Right lobe of liver (tissue), 6 donors: ENCODE results near the gene PNMA8C. TPM values are rescaled to one million over a fixed set of nuclear protein-coding genes. Genes with fewer than 3 reads are reported as not detected.

Experiments
- ATAC-seq, 4 donors: fragments of 200-7000 bp; cut with Tn5 transposase; one replicate each; pipeline ENCODE4 v1.9.1; 2020; ENCODE audit warnings: mild to moderate bottlenecking in 4 of 4, moderate library complexity in 4 of 4
- DNase-seq, 3 donors: peaks; one replicate each; pipeline ENCODE4 v3.0.0-alpha.2; 2020
- H3K27ac ChIP-seq, 3 donors: fragments of 200-600 bp; one replicate each; pipeline ENCODE4 v1.8.0; 2022
- H3K27me3 ChIP-seq, 2 donors: fragments of 200-600 bp; one replicate each; pipeline ENCODE4 v1.8.0; 2022
- H3K36me3 ChIP-seq, 4 donors: fragments of 200-600 bp; sonication (generic) in 1 of 4; one replicate each; pipeline versions ENCODE4 v1.5.1 to v1.8.0; 2017 to 2022; ENCODE audit warnings: control low read depth in 1 of 4
- H3K4me1 ChIP-seq, 4 donors: fragments of 200-600 bp; sonication (generic) in 1 of 4; one replicate each; pipeline versions ENCODE4 v1.5.1 to v1.8.0; 2017 to 2022; ENCODE audit warnings: control low read depth in 1 of 4
- H3K4me3 ChIP-seq, 3 donors: fragments of 200-600 bp; one replicate each; pipeline ENCODE4 v1.8.0; 2022
- H3K9me3 ChIP-seq, 4 donors: fragments of 200-600 bp; sonication (generic) in 1 of 4; one replicate each; pipeline versions ENCODE4 v1.5.1 to v1.8.0; 2017 to 2022; ENCODE audit warnings: control low read depth in 1 of 4
- CTCF ChIP-seq, 4 donors: fragments of 200-600 bp in 3 of 4; fragments of 450-650 bp in 1 of 4; IDR thresholded peaks; one replicate each; pipeline versions ENCODE4 v1.5.1 to v1.8.0; 2016 to 2022; ENCODE audit warnings: antibody characterized with exemption in 4 of 4, mild to moderate bottlenecking in 2 of 4
- POLR2A ChIP-seq: fragments of 450-650 bp; IDR thresholded peaks from one replicate; pipeline ENCODE4 v1.6.1; 2017; ENCODE audit warnings: antibody characterized with exemption, mild to moderate bottlenecking
- WGBS: methylation state at CpG from one replicate; pipeline ENCODE4 v1.1.6; 2018; ENCODE audit warnings: low coverage, low lambda C conversion rate; ENCODE audit not compliant: insufficient coverage; ENCODE audit errors: missing lambda C conversion rate; 5-methylcytosine and 5-hydroxymethylcytosine counted together
- intact Hi-C, 2 donors: fragments of 100-400 bp; cut with DNase I; formaldehyde crosslinking; loops; one replicate each; pipeline versions ENCODE4 v1.11.2 to v1.14.1; 2022
- total RNA-seq, 6 experiments: library from RNA; depleted of rRNA in 2 of 6; stranded (reverse); fragments of >200 nt in 2 of 6; fragmentation: NEBNext Ultra II Directional in 3 of 6; extraction: Animal tissue kit (Norgen Biotek cat#: 25700) in 3 of 6; gene quantifications; one replicate each; pipeline versions ENCODE4 v1.1.0 to v1.2.4, GENCODE V29; 2016 to 2023
- donor health status: DM: no; HTN: yes; CAD: no.
- donor health status: DM: no; HTN: no; CAD: no.
- donor health status: DM: no; HTN: no; CAD: no.
- donor health status: DM: no; HTN: yes; CAD: no.
- donor health status: DM: no; HTN: yes; CAD: no.

The PNMA8C gene
- total RNA-seq, 6 experiments from 2014 or later = not detected

GRCh38 chr19:46460055-46460454 lies 31.3 kb upstream of the PNMA8C start:
- intact Hi-C loops = no loop called here
- TF ChIP-seq POLR2A = no peak
- no peak for TF ChIP-seq CTCF (IDR thresholded peaks at IDR 0.05)
- ATAC-seq (no peak), DNase-seq (no peak)
- H3K27ac ChIP-seq = no peak overlapping the region
- H3K9me3 ChIP-seq = no peaks in the 10 kb centered on the region
- H3K36me3 ChIP-seq = no peaks in the 10 kb centered on the region
- H3K4me1 ChIP-seq = no peaks in the 10 kb centered on the region
- H3K4me3 ChIP-seq = no peak overlapping the region
- H3K27me3 ChIP-seq = no peaks in the 10 kb centered on the region
- 57% methylated on average over 2 of the region's 2 CpGs for WGBS

GRCh38 chr19:46456930-46457329 lies 28.2 kb upstream of the PNMA8C start:
- Histone ChIP-seq H3K36me3 (no peaks in the 10 kb centered on the region), H3K27ac (no peak overlapping the region), H3K27me3 (no peaks in the 10 kb centered on the region), H3K4me1 (no peaks in the 10 kb centered on the region), H3K9me3 (no peaks in the 10 kb centered on the region), H3K4me3 (no peak overlapping the region)
- DNase-seq (no peak), ATAC-seq (no peak)
- intact Hi-C loops = no loop called here
- WGBS = 67% methylated on average over 3 of the region's 5 CpGs
- TF ChIP-seq CTCF (IDR thresholded peaks at IDR 0.05) (no peak), POLR2A (no peak)

- intact Hi-C loops = no loop called here
- DNase-seq (no peak), ATAC-seq (no peak)
- Histone ChIP-seq H3K36me3 (no peaks in the 10 kb centered on the region), H3K27me3 (no peaks in the 10 kb centered on the region), H3K9me3 (no peaks in the 10 kb centered on the region), H3K4me3 (no peak overlapping the region), H3K27ac (no peak overlapping the region), H3K4me1 (no peaks in the 10 kb centered on the region)
- 18% methylated on average over 3 of the region's 3 CpGs for WGBS
- TF ChIP-seq POLR2A (no peak), CTCF (IDR thresholded peaks at IDR 0.05) (no peak)
These were observed 25.5 kb upstream of the PNMA8C start for GRCh38 chr19:46454244-46454643.

GRCh38 chr19:46453661-46454060 lies 24.9 kb upstream of the PNMA8C start:
- DNase-seq (no peak), ATAC-seq (no peak)
- Histone ChIP-seq H3K27ac (no peak overlapping the region), H3K9me3 (no peaks in the 10 kb centered on the region), H3K4me1 (no peaks in the 10 kb centered on the region), H3K36me3 (no peaks in the 10 kb centered on the region), H3K4me3 (no peak overlapping the region), H3K27me3 (no peaks in the 10 kb centered on the region)
- TF ChIP-seq CTCF (IDR thresholded peaks at IDR 0.05) (no peak), POLR2A (no peak)
- intact Hi-C loops = no loop called here
- 45% methylated on average over 6 of the region's 6 CpGs for WGBS

- Histone ChIP-seq H3K27me3 (no peaks in the 10 kb centered on the region), H3K27ac (no peak overlapping the region), H3K9me3 (no peaks in the 10 kb centered on the region), H3K4me1 (no peaks in the 10 kb centered on the region), H3K4me3 (no peak overlapping the region), H3K36me3 (no peaks in the 10 kb centered on the region)
- WGBS = 47% methylated on average over 4 of the region's 4 CpGs
- intact Hi-C loops = no loop called here
- no peak for ATAC-seq
- DNase-seq = no peak
- no peak for TF ChIP-seq POLR2A
- no peak for TF ChIP-seq CTCF (IDR thresholded peaks at IDR 0.05)
These were observed 23.4 kb upstream of the PNMA8C start for GRCh38 chr19:46452186-46452585.
